A549 (cell line): ENCODE results near the gene ZNF407. TPM values are rescaled to one million over a fixed set of nuclear protein-coding genes. Genes with fewer than 3 reads are reported as not detected.

ENCODE experiments used
- ATAC-seq, 2 experiments: fragments of 200-7000 bp in 1 of 2; fragments of >200 bp in 1 of 2; cut with Nextera tagmentation in 1 of 2; cut with Tn5 transposase in 1 of 2; 3 replicates each; pipeline versions ENCODE4 v1.8.0 to v1.9.1; 2018 to 2020; ENCODE audit warnings: mild to moderate bottlenecking in 1 of 2, moderate library complexity in 1 of 2
- CTCF ChIA-PET: fragments of 300-600 bp; sonication (Branson Sonifier 250); formaldehyde crosslinking; extraction: SDS; loops from one replicate; lab custom pipeline; 2021; ENCODE audit warnings: antibody characterized with exemption, inconsistent platforms; lab: Yijun Ruan, JAX
- POLR2A ChIA-PET: fragments of 350-600 bp; formaldehyde crosslinking; extraction: SDS; loops from one replicate; lab custom pipeline; 2021; ENCODE audit warnings: antibody characterized with exemption, inconsistent platforms; lab: Yijun Ruan, JAX
- DNase-seq, 2 experiments: peaks; one replicate each; pipeline versions ENCODE4 v3.0.0 to v3.0.0-alpha.2; 2011 to 2016; ENCODE audit warnings: low read depth in 1 of 2, low spot score in 1 of 2
- FAIRE-seq: peaks from 2 replicates; lab custom pipeline; 2011; peaks lifted over from hg19 to GRCh38; lab: Jason Lieb, UNC
- H3K27ac ChIP-seq, 2 experiments: fragments of >200 bp; sonication (Bioruptor Twin); formaldehyde crosslinking; 3 replicates each; pipeline ENCODE4 v1.5.1; 2016 to 2017
- H3K4me1 ChIP-seq: fragments of >200 bp; sonication (Bioruptor Twin); formaldehyde crosslinking; 3 replicates; pipeline ENCODE4 v1.6.1; 2016
- H3K4me2 ChIP-seq: fragments of >200 bp; sonication (Bioruptor Twin); formaldehyde crosslinking; 3 replicates; pipeline ENCODE4 v1.6.1; 2016
- H3K4me3 ChIP-seq: fragments of >200 bp; sonication (Bioruptor Twin); formaldehyde crosslinking; 3 replicates; pipeline ENCODE4 v1.5.1; 2016
- H3K9me3 ChIP-seq: fragments of >200 bp; sonication (Bioruptor Twin); formaldehyde crosslinking; 3 replicates; pipeline ENCODE4 v1.6.1; 2016
- BHLHE40 ChIP-seq: IDR thresholded peaks from 2 replicates; pipeline ENCODE4 v1.6.1; 2012; ENCODE audit warnings: low read depth, low read length, inconsistent platforms
- CBX2 ChIP-seq: fragments of 200-600 bp; sonication (generic); IDR thresholded peaks from 2 replicates; pipeline ENCODE4 v1.6.1; 2016; ENCODE audit warnings: low read depth, mild to moderate bottlenecking, borderline replicate concordance
- CBX8 ChIP-seq: fragments of 200-600 bp; sonication (generic); IDR thresholded peaks from 2 replicates; pipeline ENCODE4 v1.6.1; 2016
- CEBPB ChIP-seq, 2 experiments: fragments of >200 bp in 1 of 2; sonication (Bioruptor Twin) in 1 of 2; formaldehyde crosslinking in 1 of 2; IDR thresholded peaks; 2 replicates each; pipeline ENCODE4 v1.6.1; 2012 to 2016
- CHD2 ChIP-seq: fragments of 150-350 bp; IDR thresholded peaks from 2 replicates; pipeline ENCODE4 v1.6.1; 2014; ENCODE audit warnings: low read length; ENCODE audit not compliant: partially characterized antibody
- CHD4 ChIP-seq: fragments of 200-600 bp; sonication (generic); IDR thresholded peaks from 2 replicates; pipeline ENCODE4 v1.6.1; 2016; ENCODE audit warnings: antibody characterized with exemption, mild to moderate bottlenecking, borderline replicate concordance
- EHF ChIP-seq: fragments of 250-450 bp; sonication (Bioruptor Pico); IDR thresholded peaks from 2 replicates; pipeline ENCODE4 v1.5.0; 2020; ENCODE audit warnings: mild to moderate bottlenecking
- ESRRA ChIP-seq: fragments of 150-350 bp; IDR thresholded peaks from 2 replicates; pipeline ENCODE4 v1.6.1; 2014; ENCODE audit warnings: mild to moderate bottlenecking, low read length, borderline replicate concordance
- FOSB ChIP-seq: fragments of 250-450 bp; sonication (Bioruptor Pico); IDR thresholded peaks from 2 replicates; pipeline ENCODE4 v1.5.0; 2020; ENCODE audit warnings: mild to moderate bottlenecking, moderate library complexity
- FOSL2 ChIP-seq, 2 experiments: fragments of 450-650 bp in 1 of 2; fragments of >200 bp in 1 of 2; sonication (Bioruptor Twin) in 1 of 2; formaldehyde crosslinking; IDR thresholded peaks; 2 replicates each; pipeline versions ENCODE4 v1.5.0 to v1.6.1; 2016 to 2020; ENCODE audit warnings: mild to moderate bottlenecking in 1 of 2, moderate library complexity in 1 of 2
- FOXS1 ChIP-seq: fragments of 250-450 bp; sonication (Bioruptor Pico); IDR thresholded peaks from 2 replicates; pipeline ENCODE4 v1.5.0; 2020; ENCODE audit warnings: mild to moderate bottlenecking, moderate library complexity
- GATA3 ChIP-seq: IDR thresholded peaks from 2 replicates; pipeline ENCODE4 v1.6.1; 2012; ENCODE audit warnings: borderline replicate concordance
- HDAC2 ChIP-seq: fragments of 200-600 bp; sonication (generic); IDR thresholded peaks from 2 replicates; pipeline ENCODE4 v1.6.1; 2016
- HOXA7 ChIP-seq: fragments of 250-450 bp; sonication (Bioruptor Pico); IDR thresholded peaks from 2 replicates; pipeline ENCODE4 v1.5.0; 2020; ENCODE audit warnings: mild to moderate bottlenecking, moderate library complexity
- HOXB13 ChIP-seq: fragments of 250-450 bp; sonication (Bioruptor Pico); IDR thresholded peaks from 2 replicates; pipeline ENCODE4 v1.5.0; 2020; ENCODE audit warnings: low read depth, mild to moderate bottlenecking, moderate library complexity
- MYC ChIP-seq: IDR thresholded peaks from 2 replicates; pipeline ENCODE4 v1.6.1; 2012; ENCODE audit warnings: mild to moderate bottlenecking, inconsistent platforms, low read length, improper control_type of control experiment, borderline replicate concordance
- NR3C1 ChIP-seq: fragments of >200 bp; sonication (Bioruptor Twin); formaldehyde crosslinking; IDR thresholded peaks from 3 replicates; pipeline ENCODE4 v1.6.1; 2017
- PHF8 ChIP-seq: fragments of 200-600 bp; sonication (generic); IDR thresholded peaks from 2 replicates; pipeline ENCODE4 v1.6.1; 2016; ENCODE audit warnings: low read depth, mild to moderate bottlenecking, antibody characterized with exemption, moderate library complexity, borderline replicate concordance
- POLR2A ChIP-seq: IDR thresholded peaks from 2 replicates; pipeline ENCODE4 v1.6.1; 2012; ENCODE audit warnings: mild to moderate bottlenecking, low read length
- RARB ChIP-seq: fragments of 250-450 bp; sonication (Bioruptor Pico); IDR thresholded peaks from 2 replicates; pipeline ENCODE4 v1.8.0; 2021; ENCODE audit warnings: mild to moderate bottlenecking, moderate library complexity
- RNF2 ChIP-seq: fragments of 200-600 bp; sonication (generic); IDR thresholded peaks from 2 replicates; pipeline ENCODE4 v1.6.1; 2016; ENCODE audit warnings: low read depth, mild to moderate bottlenecking, antibody characterized with exemption, moderate library complexity, borderline replicate concordance
- SMC3 ChIP-seq: fragments of >200 bp; sonication (Bioruptor Twin); formaldehyde crosslinking; IDR thresholded peaks from 3 replicates; pipeline ENCODE4 v1.6.1; 2018; ENCODE audit warnings: inconsistent platforms
- TFCP2L1 ChIP-seq: fragments of 250-450 bp; sonication (Bioruptor Pico); IDR thresholded peaks from 2 replicates; pipeline ENCODE4 v1.5.0; 2021; ENCODE audit warnings: mild to moderate bottlenecking
- ZFP36 ChIP-seq: fragments of 450-650 bp; IDR thresholded peaks from 2 replicates; pipeline ENCODE4 v1.6.1; 2014; ENCODE audit warnings: borderline replicate concordance; ENCODE audit not compliant: partially characterized antibody
- WGBS: methylation state at CpG from one replicate; pipeline ENCODE4 v1.1.6; 2017; ENCODE audit errors: missing lambda C conversion rate; 5-methylcytosine and 5-hydroxymethylcytosine counted together
- polyA plus RNA-seq, 4 experiments: library from polyadenylated mRNA; depleted of rRNA in 3 of 4; stranded (reverse); fragments of >200 nt; fragmentation: RNase III in 1 of 4; extraction: RNeasy Plus Mini Kit Qiagen cat#74134 plus additional on column Dnase treatment in 1 of 4; gene quantifications; 2 replicates in 3 of 4; 3 replicates in 1 of 4; pipeline ENCODE4 v1.2.3, GENCODE V29; 2011 to 2017
- TF ChIP-seq, protein P1 (sequence below): fragments of >200 bp; sonication (Bioruptor Twin); formaldehyde crosslinking; IDR thresholded peaks from 2 replicates; pipeline ENCODE4 v1.6.1; 2016
- TF ChIP-seq, protein P2 (sequence below): fragments of >200 bp; sonication (Bioruptor Twin); formaldehyde crosslinking; IDR thresholded peaks from 3 replicates; pipeline ENCODE4 v1.5.1; 2016

Gene ZNF407
- polyA plus RNA-seq, 2 of the 4 experiments (the other 2 are of a cell fraction): 2.5 to 3.0 TPM

DNA sequence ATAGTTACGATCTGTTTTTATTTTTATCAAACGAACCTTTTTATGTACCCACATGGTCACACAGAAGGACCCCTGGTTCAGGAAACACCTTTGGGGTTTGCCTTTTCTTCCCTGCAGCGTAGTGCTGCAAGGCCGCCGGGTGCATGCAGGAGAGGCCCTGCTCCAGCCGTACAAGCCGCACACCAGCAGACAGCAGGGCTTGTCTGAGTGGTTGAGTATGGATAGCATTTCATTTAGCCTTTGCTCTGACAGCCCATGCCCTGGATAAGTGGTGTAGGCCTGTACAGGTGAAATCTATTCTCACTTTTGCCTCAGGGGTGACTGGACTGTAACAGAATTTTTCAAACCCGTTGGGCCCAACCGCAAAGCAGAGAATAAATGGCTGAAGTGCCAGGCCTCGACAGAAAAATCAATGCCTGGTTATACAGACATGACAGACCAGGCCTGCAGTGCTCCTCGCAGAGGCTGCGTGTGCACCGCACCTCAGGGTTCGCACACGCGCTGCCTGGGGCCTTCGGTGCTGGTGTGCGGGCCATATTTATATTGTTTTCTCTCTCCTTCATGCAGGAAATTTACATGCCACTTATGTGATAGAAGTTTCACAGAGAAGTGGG, 279.1 kb downstream of the ZNF407 start:
- no peak for TF ChIP-seq FOXS1 (CRISPR knock-in tag)
- no peak for TF ChIP-seq GATA3
- TF ChIP-seq HDAC2: no peak
- no peak for TF ChIP-seq SMC3
- no peak for TF ChIP-seq RARB
- no peak for TF ChIP-seq ZFP36
- TF ChIP-seq CHD2: no peak
- no peak for TF ChIP-seq EHF (CRISPR knock-in tag)
- no peak for TF ChIP-seq HOXB13 (CRISPR knock-in tag)
- no peak for TF ChIP-seq BHLHE40
- TF ChIP-seq TFCP2L1 (CRISPR knock-in tag): no peak
- TF ChIP-seq FOSL2 (IDR thresholded peaks at IDR 0.05): no peak
- TF ChIP-seq FOSL2 (CRISPR knock-in tag; IDR thresholded peaks at IDR 0.05): no peak
- no peak for TF ChIP-seq FOSB (CRISPR knock-in tag)
- TF ChIP-seq RNF2: no peak
- TF ChIP-seq CBX2: no peak
- TF ChIP-seq HOXA7: no peak
- TF ChIP-seq, protein P1, sequence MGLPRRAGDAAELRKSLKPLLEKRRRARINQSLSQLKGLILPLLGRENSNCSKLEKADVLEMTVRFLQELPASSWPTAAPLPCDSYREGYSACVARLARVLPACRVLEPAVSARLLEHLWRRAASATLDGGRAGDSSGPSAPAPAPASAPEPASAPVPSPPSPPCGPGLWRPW: no peak
- no peak for TF ChIP-seq NR3C1
- no peak for TF ChIP-seq CEBPB (IDR thresholded peaks at IDR 0.05)
- 88% methylated on average over 18 of the region's 18 CpGs for WGBS
- Histone ChIP-seq H3K27ac (no peak overlapping the region), H3K9me3 (no peaks in the 10 kb centered on the region), H3K4me2 (no peak overlapping the region), H3K4me1 (no peaks in the 10 kb centered on the region), H3K4me3 (no peak overlapping the region)
- ChIA-PET CTCF (no interaction called here), POLR2A (no interaction called here)
- DNase-seq (no peak), ATAC-seq (no peak), FAIRE-seq (no peak)

DNA sequence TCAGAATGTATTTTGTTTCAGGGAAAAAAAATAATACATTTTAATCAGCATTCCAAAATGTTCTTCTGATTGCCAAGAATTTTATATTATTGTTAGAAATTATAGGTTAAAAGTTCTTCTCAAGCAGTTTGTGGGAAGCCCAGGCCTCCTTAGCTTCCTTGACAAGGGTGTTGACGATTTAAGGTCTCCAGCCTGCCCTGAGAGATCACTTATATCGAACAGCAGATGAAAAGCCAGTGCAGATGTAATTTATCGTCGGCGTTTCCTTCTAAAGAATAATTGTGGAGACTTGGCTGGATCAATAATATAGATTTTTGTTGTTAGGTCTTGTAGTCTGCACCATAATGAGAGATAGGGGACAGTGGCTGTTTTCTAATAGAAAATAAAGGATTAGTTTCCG, 280.6 kb downstream of the ZNF407 start:
- Histone ChIP-seq H3K27ac (no peak overlapping the region), H3K4me1 (no peaks in the 10 kb centered on the region), H3K4me2 (no peak overlapping the region), H3K4me3 (no peak overlapping the region), H3K9me3 (no peaks in the 10 kb centered on the region)
- ChIA-PET POLR2A (no interaction called here), CTCF (no interaction called here)
- DNase-seq (no peak), ATAC-seq (no peak), FAIRE-seq (no peak)
- 96% methylated on average over 6 of the region's 6 CpGs for WGBS
- TF ChIP-seq EHF (CRISPR knock-in tag) (no peak), GATA3 (no peak), MYC (no peak), ESRRA (no peak), CBX8 (no peak), NR3C1 (no peak), RARB (no peak), CHD2 (no peak), HOXA7 (no peak), CHD4 (no peak), PHF8 (no peak), BHLHE40 (no peak), POLR2A (no peak), FOSB (CRISPR knock-in tag) (no peak), FOXS1 (CRISPR knock-in tag) (no peak), ZFP36 (no peak)
- TF ChIP-seq, protein P2, sequence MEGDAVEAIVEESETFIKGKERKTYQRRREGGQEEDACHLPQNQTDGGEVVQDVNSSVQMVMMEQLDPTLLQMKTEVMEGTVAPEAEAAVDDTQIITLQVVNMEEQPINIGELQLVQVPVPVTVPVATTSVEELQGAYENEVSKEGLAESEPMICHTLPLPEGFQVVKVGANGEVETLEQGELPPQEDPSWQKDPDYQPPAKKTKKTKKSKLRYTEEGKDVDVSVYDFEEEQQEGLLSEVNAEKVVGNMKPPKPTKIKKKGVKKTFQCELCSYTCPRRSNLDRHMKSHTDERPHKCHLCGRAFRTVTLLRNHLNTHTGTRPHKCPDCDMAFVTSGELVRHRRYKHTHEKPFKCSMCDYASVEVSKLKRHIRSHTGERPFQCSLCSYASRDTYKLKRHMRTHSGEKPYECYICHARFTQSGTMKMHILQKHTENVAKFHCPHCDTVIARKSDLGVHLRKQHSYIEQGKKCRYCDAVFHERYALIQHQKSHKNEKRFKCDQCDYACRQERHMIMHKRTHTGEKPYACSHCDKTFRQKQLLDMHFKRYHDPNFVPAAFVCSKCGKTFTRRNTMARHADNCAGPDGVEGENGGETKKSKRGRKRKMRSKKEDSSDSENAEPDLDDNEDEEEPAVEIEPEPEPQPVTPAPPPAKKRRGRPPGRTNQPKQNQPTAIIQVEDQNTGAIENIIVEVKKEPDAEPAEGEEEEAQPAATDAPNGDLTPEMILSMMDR: no peak
